ENCODE results near the gene METTL26.

DNA sequence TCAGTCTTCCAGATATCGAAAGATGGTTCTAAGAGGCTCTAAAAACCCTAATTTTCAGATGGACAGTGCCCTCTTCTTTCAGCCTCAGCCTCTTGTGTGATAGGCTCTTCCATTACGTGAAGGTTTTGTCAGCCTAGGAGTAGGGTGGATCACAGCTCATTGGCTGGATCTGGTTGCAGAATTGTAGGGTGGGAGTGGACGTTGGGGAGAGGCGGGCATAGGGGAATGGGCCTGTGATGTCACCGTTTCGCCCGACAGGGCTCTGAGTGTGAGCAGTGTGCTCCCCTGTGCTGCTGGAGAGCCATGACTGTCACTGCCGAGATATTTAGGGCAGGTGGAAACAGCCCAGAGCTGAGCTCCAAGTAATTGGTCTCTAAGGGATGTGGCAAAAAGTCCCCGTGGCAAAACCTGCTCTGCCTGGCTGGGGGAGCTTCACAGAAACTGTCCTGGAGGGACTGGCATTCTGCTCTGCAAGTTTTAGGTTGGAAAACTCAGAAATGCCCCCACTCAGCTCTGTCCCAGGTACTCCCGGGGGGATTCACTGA is 11.5 kb downstream of the METTL26 start:
- TF ChIP-seq EZH2 (IDR thresholded peaks at IDR 0.05), result no peak
- TF ChIP-seq POLR2AphosphoS5 (IDR thresholded peaks at IDR 0.05; ENCODE audit: borderline replicate concordance, low read depth, low read length), result no peak
- no peak for TF ChIP-seq FOXP2 (optimal IDR thresholded peaks at IDR 0.05; ENCODE audit: control extremely low read depth, extremely low read length, insufficient read depth)
